ENCODE measurements around the gene CEMIP.

- TF ChIP-seq SUZ12 (IDR thresholded peaks at IDR 0.05; ENCODE audit: unreplicated experiment) (no peak), SKIL (IDR thresholded peaks at IDR 0.05; ENCODE audit: low read depth, poor library complexity, severe bottlenecking) (no peak), CHD2 (IDR thresholded peaks at IDR 0.05; ENCODE audit: borderline replicate concordance, low read depth, low read length) (no peak), CTCF (IDR thresholded peaks at IDR 0.05 in 2 of 3, conservative IDR thresholded peaks at IDR 0.05 in 1 of 3; ENCODE audit: control insufficient read depth in 2 of 3, extremely low read depth in 1 of 3, insufficient read depth in 1 of 3, low read depth in 3 of 3, low read length in 3 of 3) (no peak), FOXK2 (IDR thresholded peaks at IDR 0.05) (no peak), USF1 (IDR thresholded peaks at IDR 0.05; ENCODE audit: borderline replicate concordance, extremely low read length, insufficient read depth, low read depth, low read length) (no peak), RAD21 (IDR thresholded peaks at IDR 0.05; ENCODE audit: insufficient read depth, low read depth, low read length) (no peak), ZSCAN29 (IDR thresholded peaks at IDR 0.05) (no peak), TAF1 (IDR thresholded peaks at IDR 0.05; ENCODE audit: borderline replicate concordance, low read depth, low read length) (no peak), E2F4 (IDR thresholded peaks at IDR 0.05; ENCODE audit: low read depth, low read length) (no peak), POLR2A (IDR thresholded peaks at IDR 0.05; ENCODE audit: low read depth, low read length) (no peak)
Measured at GRCh38 chr15:80796407-80796806, 17.2 kb downstream of the CEMIP start.

Measured in GM12878 (cell line).